Sigmoid colon (tissue), 7 donors: Measurements from ENCODE around the gene CUX1. TPM values are rescaled to one million over a fixed set of nuclear protein-coding genes. Genes with fewer than 3 reads are reported as not detected.

Source experiments
- DNase-seq: peaks from one replicate; pipeline ENCODE4 v3.0.0-alpha.2; 2019
- H3K27ac ChIP-seq, 4 donors: fragments of 200-600 bp; sonication (generic); one replicate each; pipeline ENCODE4 v1.5.1; 2016 to 2019; ENCODE audit warnings: mild to moderate bottlenecking in 1 of 4
- H3K27me3 ChIP-seq, 3 donors: fragments of 200-600 bp; sonication (generic); one replicate each; pipeline ENCODE4 v1.5.1; 2019; ENCODE audit warnings: mild to moderate bottlenecking in 1 of 3
- H3K36me3 ChIP-seq, 4 donors: fragments of 200-600 bp; sonication (generic); one replicate each; pipeline ENCODE4 v1.5.1; 2016 to 2019
- H3K4me1 ChIP-seq, 4 donors: fragments of 200-600 bp; sonication (generic); one replicate each; pipeline ENCODE4 v1.5.1; 2017 to 2019
- H3K4me3 ChIP-seq, 4 donors: fragments of 200-600 bp; sonication (generic); one replicate each; pipeline ENCODE4 v1.5.1; 2017 to 2019; ENCODE audit warnings: mild to moderate bottlenecking in 2 of 4, moderate library complexity in 1 of 4
- H3K9me3 ChIP-seq, 4 donors: fragments of 200-600 bp in 3 of 4; sonication (generic) in 3 of 4; one replicate each; pipeline versions ENCODE4 v1.5.1 to v1.6.1; 2013 to 2019
- CTCF ChIP-seq, 4 experiments: fragments of 450-650 bp in 3 of 4; fragments of 200-600 bp in 1 of 4; IDR thresholded peaks; one replicate each; pipeline ENCODE4 v1.5.1; 2016 to 2019; ENCODE audit warnings: antibody characterized with exemption in 4 of 4, mild to moderate bottlenecking in 3 of 4, moderate library complexity in 2 of 4
- EP300 ChIP-seq, 4 donors: sonication (generic); formaldehyde crosslinking; IDR thresholded peaks; one replicate each; pipeline ENCODE4 v1.6.1; 2017; ENCODE audit warnings: antibody characterized with exemption in 4 of 4
- POLR2A ChIP-seq, 2 donors: fragments of 450-650 bp; IDR thresholded peaks; one replicate each; pipeline ENCODE4 v1.6.1; 2016; ENCODE audit warnings: antibody characterized with exemption in 2 of 2, mild to moderate bottlenecking in 2 of 2, moderate library complexity in 2 of 2
- POLR2AphosphoS5 ChIP-seq, 4 donors: sonication (generic); formaldehyde crosslinking; IDR thresholded peaks; one replicate each; pipeline ENCODE4 v1.6.1; 2017; ENCODE audit warnings: antibody characterized with exemption in 4 of 4
- WGBS, 2 donors: extraction: QIAGEN DNeasy Blood & Tissue Kit; methylation state at CpG; one replicate each; pipeline ENCODE4 v1.1.7; 2013; 5-methylcytosine and 5-hydroxymethylcytosine counted together
- intact Hi-C: fragments of 100-400 bp; cut with DNase I; formaldehyde crosslinking; loops from one replicate; pipeline ENCODE4 v1.15.1; 2023
- polyA plus RNA-seq, 3 donors: library from polyadenylated mRNA; stranded (reverse); fragments of 200-250 nt; gene quantifications; one replicate each; pipeline ENCODE4 v1.2.3, GENCODE V29; 2013
- total RNA-seq, 4 donors: library from RNA; depleted of rRNA; stranded (reverse); fragments of >200 nt; gene quantifications; one replicate each; pipeline ENCODE4 v1.1.0, GENCODE V29; 2016
- donor health status: healthy with polysubstance abuse.
- donor health status: Bipolar disorder and iron deficiency.
- donor health status: healthy.

CUX1 gene
- total and polyA plus RNA-seq, 7 donors: 46.7 to 127 (median 49.9) TPM

DNA sequence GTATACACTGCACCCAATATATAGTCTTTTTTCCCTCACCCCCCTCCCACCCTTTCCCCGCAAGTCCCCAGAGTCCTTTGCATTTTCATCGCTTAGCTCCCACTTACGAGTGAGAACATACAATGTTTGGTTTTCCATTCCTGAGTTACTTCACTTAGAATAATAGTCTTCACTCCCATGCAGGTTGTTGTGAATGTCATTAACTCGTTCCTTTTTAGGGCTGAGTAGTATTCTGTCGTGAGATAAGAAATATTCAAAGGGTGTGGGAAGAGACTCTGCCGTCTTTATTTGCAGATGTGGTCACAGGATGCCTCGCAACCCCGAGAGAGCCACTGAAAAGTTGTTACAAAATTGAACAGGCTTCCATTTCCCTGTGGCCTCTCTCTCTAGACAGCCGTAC, 331.4 kb downstream of the CUX1 start:
- intact Hi-C loops: no loop called here
- Histone ChIP-seq H3K9me3 (no peaks in the 10 kb centered on the region), H3K4me1 (peaks cover 0 to 18% (median 14%) of the 10 kb centered on the region in 4 donors), H3K27ac (no peak overlapping the region), H3K4me3 (no peak overlapping the region), H3K36me3 (peaks cover 0 to 15% (median 0%) of the 10 kb centered on the region in 4 donors), H3K27me3 (no peaks in the 10 kb centered on the region)
- no peak for TF ChIP-seq CTCF (IDR thresholded peaks at IDR 0.05)
- TF ChIP-seq POLR2AphosphoS5 (IDR thresholded peaks at IDR 0.05): no peak
- no peak for TF ChIP-seq POLR2A (IDR thresholded peaks at IDR 0.05)
- TF ChIP-seq EP300 (IDR thresholded peaks at IDR 0.05): no peak
- WGBS, 2 donors: 92 to 97% methylated on average over 9 of the region's 9 CpGs
- DNase-seq: no peak

DNA sequence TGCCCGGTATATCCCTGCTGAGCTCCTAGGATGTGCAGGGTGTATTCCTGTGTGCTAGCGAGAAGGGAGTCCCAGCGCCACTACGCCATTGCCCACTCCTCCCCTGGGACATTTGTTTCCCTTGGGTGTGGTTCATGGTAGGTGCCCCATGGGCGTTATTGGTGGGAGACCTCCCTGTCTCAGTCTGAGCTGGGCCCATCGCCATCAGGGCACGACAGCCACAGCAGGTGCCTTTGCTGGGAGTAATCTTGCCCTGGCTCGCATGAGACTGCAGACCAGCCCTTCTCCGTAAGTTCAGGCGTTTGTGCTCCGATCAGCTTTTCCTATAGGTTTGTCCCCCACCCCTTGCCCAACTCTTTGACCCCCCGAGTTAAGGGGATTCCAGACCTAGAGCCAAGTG, 332.0 kb downstream of the CUX1 start:
- no peaks in the 10 kb centered on the region for H3K27me3 ChIP-seq
- H3K9me3 ChIP-seq: no peaks in the 10 kb centered on the region
- intact Hi-C loops: no loop called here
- H3K4me1 ChIP-seq: peaks cover 0 to 18% (median 14%) of the 10 kb centered on the region in 4 donors
- DNase-seq: no peak
- TF ChIP-seq EP300 (IDR thresholded peaks at IDR 0.05): no peak
- TF ChIP-seq CTCF (IDR thresholded peaks at IDR 0.05): no peak
- no peak for TF ChIP-seq POLR2A (IDR thresholded peaks at IDR 0.05)
- no peak for TF ChIP-seq POLR2AphosphoS5 (IDR thresholded peaks at IDR 0.05)
- 91 to 94% methylated on average over 12 of the region's 12 CpGs for WGBS, 2 donors
- H3K27ac ChIP-seq: no peak overlapping the region
- peaks cover 0 to 15% (median 0%) of the 10 kb centered on the region in 4 donors for H3K36me3 ChIP-seq
- no peak overlapping the region for H3K4me3 ChIP-seq

GRCh38 chr7:102150266-102150665, 332.8 kb downstream of the CUX1 start:
- intact Hi-C loops: no loop called here
- TF ChIP-seq EP300 (IDR thresholded peaks at IDR 0.05): no peak
- no peak for TF ChIP-seq POLR2A (IDR thresholded peaks at IDR 0.05)
- no peak for TF ChIP-seq POLR2AphosphoS5 (IDR thresholded peaks at IDR 0.05)
- TF ChIP-seq CTCF (IDR thresholded peaks at IDR 0.05): no peak
- 97% methylated on average over 18 of the region's 18 CpGs for WGBS, 2 donors

GRCh38 chr7:102152672-102153598, 335.5 kb downstream of the CUX1 start:
- Histone ChIP-seq H3K4me1 (peaks cover 0 to 18% (median 14%) of the 10 kb centered on the region in 4 donors), H3K9me3 (no peaks in the 10 kb centered on the region), H3K27ac (peak overlapping the region in 3 of 4 donors; percentile 62 to 73 (median 71)), H3K4me3 (no peak overlapping the region), H3K27me3 (no peaks in the 10 kb centered on the region), H3K36me3 (no peaks in the 10 kb centered on the region)
- TF ChIP-seq POLR2AphosphoS5 (IDR thresholded peaks at IDR 0.05) (peak in 2 of 4 donors; percentile 11 to 52), POLR2A (IDR thresholded peaks at IDR 0.05) (no peak), EP300 (IDR thresholded peaks at IDR 0.05) (peak in 1 of 4 donors; percentile 64), CTCF (IDR thresholded peaks at IDR 0.05) (no peak)
- intact Hi-C loops: no loop called here
- 32 to 72% methylated on average over 21 of the region's 21 CpGs for WGBS, 2 donors
- DNase-seq: no peak

More at GRCh38 chr7:102150266-102150665, 332.8 kb downstream of the CUX1 start:
- DNase-seq: no peak
- Histone ChIP-seq H3K4me3 (no peak overlapping the region), H3K36me3 (peaks cover 0 to 13% (median 0%) of the 10 kb centered on the region in 4 donors), H3K9me3 (no peaks in the 10 kb centered on the region), H3K4me1 (peaks cover 0 to 18% (median 14%) of the 10 kb centered on the region in 4 donors), H3K27me3 (no peaks in the 10 kb centered on the region), H3K27ac (no peak overlapping the region)
